Left ventricle myocardium superior (tissue), 1 donor: Measurements from ENCODE around the gene EFHD2. TPM values are rescaled to one million over a fixed set of nuclear protein-coding genes. Genes with fewer than 3 reads are reported as not detected.
"Not testable (repeated sequence)": the region's sequence is repeated elsewhere in the genome, so short reads cannot be mapped to it uniquely, and the experiment has no call there.

ENCODE experiments used
- ATAC-seq: fragments of 200-7000 bp; cut with Tn5 transposase; one replicate; pipeline ENCODE4 v1.9.1; 2020; ENCODE audit warnings: mild to moderate bottlenecking, moderate library complexity
- DNase-seq: peaks from one replicate; pipeline ENCODE4 v3.0.0-alpha.2; 2020
- intact Hi-C: fragments of 100-400 bp; cut with micrococcal nuclease; formaldehyde crosslinking; loops from one replicate; pipeline ENCODE4 v1.11.0; 2022
- total RNA-seq: library from RNA; stranded (reverse); fragmentation: NEBNext Ultra II Directional; extraction: Animal tissue kit (Norgen Biotek cat#: 25700); gene quantifications from one replicate; pipeline ENCODE4 v1.2.1, GENCODE V29; 2021
- donor health status: DM: no; HTN: yes; CAD: no; lungs with severe emphysema.

Gene EFHD2
- total RNA-seq, 1 donor from 2014 or later: 12.6 TPM

- DNase-seq: no peak
- intact Hi-C loops: no loop called here
- no peak for ATAC-seq
Measured at GRCh38 chr1:15385420-15385819, 24.3 kb upstream of the EFHD2 start.

DNA sequence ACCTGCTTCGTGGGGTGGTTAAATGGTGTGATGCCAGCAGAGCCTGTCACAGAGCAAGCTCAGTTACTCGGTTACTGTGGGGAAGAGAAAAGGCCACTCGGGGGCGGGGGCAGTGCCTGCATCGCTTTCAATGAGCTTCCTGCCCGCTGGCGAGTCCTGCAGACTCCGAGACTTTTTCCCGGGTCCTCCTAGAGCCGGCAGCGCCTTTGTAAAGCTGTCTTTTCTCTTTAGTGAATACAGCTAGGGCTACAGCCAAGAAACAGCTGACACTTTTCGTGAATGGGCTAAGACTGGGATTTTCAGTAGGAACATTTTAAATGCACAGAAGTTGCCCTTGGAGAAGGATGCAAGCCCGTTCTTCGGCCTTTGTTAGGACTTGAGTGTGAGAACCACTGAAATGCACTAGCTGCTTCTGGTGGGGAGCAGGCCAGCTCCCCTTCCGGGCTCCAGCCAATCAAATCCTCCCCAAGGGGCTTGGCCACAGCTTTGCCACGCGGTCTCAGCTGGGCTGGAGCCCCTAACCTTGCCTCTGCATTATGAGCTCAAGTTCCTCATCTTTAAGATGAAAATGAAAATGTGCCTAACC is 23.4 kb upstream of the EFHD2 start:
- DNase-seq (no peak), ATAC-seq (no peak)
- intact Hi-C loops: no loop called here

- no peak for ATAC-seq
- no peak for DNase-seq
- intact Hi-C loops: no loop called here
Measured at GRCh38 chr1:15388201-15388880, 21.3 kb upstream of the EFHD2 start.

DNA sequence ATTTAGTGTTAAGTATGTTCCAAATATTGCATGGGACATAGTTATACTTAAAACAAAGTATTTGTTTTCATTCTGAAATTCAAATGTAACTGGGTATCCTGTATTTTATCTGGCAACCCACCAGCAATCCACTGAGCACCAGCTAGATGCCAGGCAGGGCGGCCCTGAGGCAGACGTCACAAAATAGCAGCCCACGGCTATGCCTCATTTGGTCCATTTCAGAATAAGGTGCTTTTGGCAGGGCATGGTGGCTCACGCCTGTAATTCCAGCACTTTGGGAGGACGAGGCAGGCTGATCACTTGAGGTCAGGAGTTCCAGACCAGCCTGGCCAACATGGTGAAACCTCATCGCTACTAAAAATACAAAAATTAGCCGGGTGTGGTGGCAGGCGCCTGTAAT is 19.9 kb upstream of the EFHD2 start:
- DNase-seq, ATAC-seq, intact Hi-C loops: not testable (repeated sequence)

GRCh38 chr1:15390667-15391066 is 19.0 kb upstream of the EFHD2 start:
- DNase-seq (no peak), ATAC-seq (no peak)
- intact Hi-C loops: no loop called here

- intact Hi-C loops: no loop called here
- DNase-seq (no peak), ATAC-seq (no peak)
Measured at GRCh38 chr1:15391366-15391765, 18.3 kb upstream of the EFHD2 start.

- ATAC-seq (no peak), DNase-seq (no peak)
- intact Hi-C loops: no loop called here
Measured at GRCh38 chr1:15393475-15394257, 16.0 kb upstream of the EFHD2 start.

- DNase-seq (no peak), ATAC-seq (no peak)
- intact Hi-C loops: no loop called here
Measured at GRCh38 chr1:15394258-15394690, 15.4 kb upstream of the EFHD2 start.

GRCh38 chr1:15397236-15397635 is 12.5 kb upstream of the EFHD2 start:
- intact Hi-C loops: no loop called here
- DNase-seq: no peak
- no peak for ATAC-seq

DNA sequence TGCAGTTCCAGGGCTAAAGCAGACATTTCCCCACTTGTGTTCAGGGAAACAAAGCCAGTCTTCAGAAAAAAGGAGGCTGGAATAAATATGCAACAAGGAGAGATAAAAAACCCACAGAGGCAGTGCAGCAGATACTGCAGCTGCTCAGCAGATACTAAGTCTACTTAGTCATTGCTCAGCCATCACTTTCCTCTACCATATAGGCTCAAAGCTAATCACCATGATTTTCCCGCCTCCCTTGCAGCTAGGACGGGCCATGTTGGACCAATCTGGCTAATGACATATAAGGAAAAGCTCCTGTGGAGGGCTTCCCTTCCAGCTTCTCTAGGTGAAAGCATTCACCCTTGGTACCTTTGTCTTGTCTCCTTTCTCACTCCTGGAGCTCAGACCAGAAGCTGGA is 10.0 kb upstream of the EFHD2 start:
- ATAC-seq (no peak), DNase-seq (no peak)
- intact Hi-C loops: no loop called here

DNA sequence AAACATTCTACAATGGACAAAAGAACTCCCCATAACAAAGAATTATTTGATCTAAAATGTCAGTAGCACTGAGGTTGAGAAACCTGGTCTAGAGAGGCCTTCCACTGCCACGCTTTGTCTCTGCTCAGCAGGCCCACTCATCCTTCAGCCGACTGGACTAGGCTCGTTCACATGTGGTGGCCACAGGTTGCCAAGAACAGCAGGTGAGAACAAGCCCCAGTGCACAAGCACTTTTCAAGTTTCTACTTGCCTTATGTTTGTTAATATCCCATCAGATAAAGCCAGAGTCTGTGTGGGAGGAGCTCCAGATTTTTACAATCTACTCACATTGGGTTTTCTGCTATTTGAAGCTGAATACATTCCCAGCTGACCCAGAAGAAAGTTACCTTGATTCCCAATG is 9.1 kb upstream of the EFHD2 start:
- intact Hi-C loops: no loop called here
- no peak for ATAC-seq

GRCh38 chr1:15401391-15402055 is 8.2 kb upstream of the EFHD2 start:
- intact Hi-C loops: no loop called here
- DNase-seq (no peak), ATAC-seq (peak; percentile 22)

More for the DNA sequence above, 9.1 kb upstream of the EFHD2 start:
- DNase-seq: no peak

DNA sequence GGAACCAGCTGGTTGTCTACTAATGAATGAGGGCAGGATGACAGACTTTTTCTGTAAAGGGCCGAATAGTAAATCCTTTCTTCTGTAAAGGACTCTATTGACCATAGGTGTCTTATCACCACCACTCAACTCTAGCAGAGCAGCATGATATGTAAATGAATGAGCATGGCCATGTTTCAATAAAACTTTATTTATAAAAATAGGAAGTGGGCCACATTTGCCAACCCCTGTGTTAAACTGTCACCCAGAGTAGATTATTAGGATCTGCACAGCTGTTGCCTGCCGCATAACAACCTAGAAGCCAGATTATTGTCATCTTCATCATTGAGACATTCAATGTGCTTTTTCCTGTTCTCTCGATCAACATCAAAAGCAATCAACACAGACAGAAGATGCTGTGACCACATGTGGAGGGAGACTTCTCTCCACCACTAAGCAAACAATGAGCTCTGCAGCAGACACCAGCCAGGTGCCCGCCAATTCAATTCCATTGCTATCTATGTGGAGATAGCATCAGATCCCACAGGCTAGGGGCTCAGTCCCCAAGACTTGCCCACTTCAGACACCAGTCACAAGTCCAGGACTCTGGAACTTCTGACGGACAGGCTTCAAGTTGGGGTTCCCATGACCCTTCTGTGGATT is 6.8 kb upstream of the EFHD2 start:
- ATAC-seq (no peak), DNase-seq (no peak)
- intact Hi-C loops: no loop called here

DNA sequence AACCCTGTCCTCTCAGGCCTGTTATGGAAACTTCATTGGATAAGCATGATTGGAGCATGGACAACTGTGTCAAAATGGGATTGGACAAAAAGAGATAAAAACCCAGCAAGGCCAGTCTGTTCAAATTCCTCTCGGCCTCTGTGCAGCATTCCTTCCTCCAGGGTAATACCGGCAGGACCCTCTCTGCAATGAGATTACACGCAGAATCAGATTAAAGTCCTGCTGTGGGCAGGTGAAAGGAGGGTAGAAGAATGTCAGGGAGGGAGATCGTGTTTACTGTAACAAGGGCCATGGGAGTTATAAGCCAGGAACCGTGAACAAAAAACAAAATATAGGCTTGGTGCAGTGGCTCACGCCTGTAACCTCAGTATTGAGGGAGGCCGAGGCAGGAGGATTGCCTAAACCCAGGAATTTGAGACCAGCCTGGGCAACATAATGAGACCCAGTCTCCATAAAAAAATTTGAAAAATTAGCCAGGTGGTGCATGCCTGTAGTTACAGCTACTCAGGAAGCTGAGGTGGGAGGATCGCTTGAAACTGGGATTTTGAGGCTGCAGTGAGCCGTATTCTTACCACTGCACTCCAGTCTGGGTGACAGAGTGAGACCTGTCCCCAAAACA is 5.6 kb upstream of the EFHD2 start:
- ATAC-seq (no peak), DNase-seq (no peak)
- intact Hi-C loops: no loop called here

- ATAC-seq (no peak), DNase-seq (no peak)
- intact Hi-C loops: no loop called here
Measured at GRCh38 chr1:15405106-15405850, 4.4 kb upstream of the EFHD2 start.

DNA sequence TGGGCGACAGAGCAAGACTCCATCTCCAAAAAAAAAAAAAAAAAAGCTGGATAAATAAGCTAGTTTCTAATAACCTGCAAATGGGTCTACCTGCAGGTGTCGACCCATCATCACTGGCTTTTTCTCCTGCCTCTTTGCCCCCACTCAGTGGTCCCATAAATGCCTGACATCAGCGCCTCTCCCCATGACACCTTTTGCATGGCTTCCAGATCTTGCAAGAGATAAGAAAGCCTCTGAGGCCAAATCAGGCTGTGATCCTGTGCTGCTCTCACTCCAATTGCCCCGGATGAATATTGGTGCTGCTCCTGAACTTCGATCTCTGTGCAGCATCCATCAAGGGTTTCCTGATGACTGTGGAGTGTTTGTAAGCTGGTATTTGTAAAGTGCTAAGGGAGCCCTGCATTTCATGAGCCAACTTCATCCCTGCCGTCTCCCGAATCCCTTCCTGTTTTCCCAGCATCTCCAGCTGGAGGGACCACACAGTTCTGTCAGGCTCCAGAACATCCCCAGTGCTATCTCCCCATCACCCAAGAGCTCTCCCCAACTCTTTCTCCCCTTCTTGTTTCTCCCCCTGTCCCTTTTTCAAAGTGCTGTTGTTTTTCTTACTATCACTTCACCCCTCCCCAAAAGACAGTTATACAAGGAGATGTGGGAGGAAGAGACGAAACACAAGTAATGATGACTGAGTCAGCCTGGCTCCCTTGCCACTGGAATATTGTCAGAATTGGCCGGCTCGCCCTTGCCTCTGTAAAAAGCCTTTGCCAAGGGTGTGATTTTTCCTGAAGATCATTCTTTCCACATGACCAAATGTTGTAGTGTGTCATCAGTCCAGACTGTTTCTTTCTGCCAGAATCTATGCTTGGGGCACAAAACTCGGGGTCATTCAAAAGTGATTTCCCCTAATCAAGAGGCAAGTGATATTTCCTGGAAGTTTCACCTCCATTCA is 2.8 kb upstream of the EFHD2 start:
- DNase-seq (no peak), ATAC-seq (peak; percentile 8)
- intact Hi-C loops: no loop called here

GRCh38 chr1:15407580-15407979 is 2.1 kb upstream of the EFHD2 start:
- intact Hi-C loops: no loop called here
- no peak for DNase-seq
- ATAC-seq: no peak
